ENCODE results near the gene CCDC191.
A peak's percentile ranks its signal among the peaks of the same experiment; 100 is the strongest.

Gene CCDC191

DNA sequence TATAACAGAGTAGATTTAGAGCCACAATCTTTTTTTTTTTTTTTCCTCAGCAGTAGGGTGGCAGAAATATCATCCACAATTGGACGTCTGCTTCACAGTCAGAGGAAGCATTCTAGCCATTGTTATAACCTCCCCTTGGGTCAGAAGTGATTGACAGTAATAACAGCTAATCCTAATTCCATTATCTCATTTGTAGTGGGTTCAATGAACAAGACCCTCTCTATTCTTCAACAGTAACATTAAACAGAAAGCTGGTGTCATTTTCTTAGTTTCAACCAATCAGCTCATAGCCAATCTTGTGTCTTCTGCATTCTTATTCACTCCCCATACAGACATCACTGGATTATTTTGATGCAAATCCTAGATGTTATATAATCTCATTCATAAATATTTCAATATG lies 44.8 kb upstream of the CCDC191 start:
- no peak for TF ChIP-seq RAD21 (IDR thresholded peaks at IDR 0.05; ENCODE audit: low read depth)

- TF ChIP-seq TEAD4 (IDR thresholded peaks at IDR 0.05) (no peak), EGR1 (IDR thresholded peaks at IDR 0.05) (no peak), USF1 (IDR thresholded peaks at IDR 0.05) (no peak), YY1 (IDR thresholded peaks at IDR 0.05; ENCODE audit: low read depth) (no peak), FOXM1 (IDR thresholded peaks at IDR 0.05; ENCODE audit: borderline replicate concordance, low read depth) (no peak), NFIC (IDR thresholded peaks at IDR 0.05) (no peak), ZBTB7A (IDR thresholded peaks at IDR 0.05; ENCODE audit: low read depth) (no peak), CREB1 (IDR thresholded peaks at IDR 0.05; ENCODE audit: low read depth) (no peak), MAX (IDR thresholded peaks at IDR 0.05) (no peak), TAF1 (IDR thresholded peaks at IDR 0.05; ENCODE audit: low read depth) (no peak), EP300 (IDR thresholded peaks at IDR 0.05; ENCODE audit: borderline replicate concordance) (no peak), CEBPB (IDR thresholded peaks at IDR 0.05) (no peak), TCF12 (IDR thresholded peaks at IDR 0.05; ENCODE audit: low read depth) (no peak), RAD21 (IDR thresholded peaks at IDR 0.05; ENCODE audit: low read depth) (no peak)
- TF ChIP-seq, protein P1, sequence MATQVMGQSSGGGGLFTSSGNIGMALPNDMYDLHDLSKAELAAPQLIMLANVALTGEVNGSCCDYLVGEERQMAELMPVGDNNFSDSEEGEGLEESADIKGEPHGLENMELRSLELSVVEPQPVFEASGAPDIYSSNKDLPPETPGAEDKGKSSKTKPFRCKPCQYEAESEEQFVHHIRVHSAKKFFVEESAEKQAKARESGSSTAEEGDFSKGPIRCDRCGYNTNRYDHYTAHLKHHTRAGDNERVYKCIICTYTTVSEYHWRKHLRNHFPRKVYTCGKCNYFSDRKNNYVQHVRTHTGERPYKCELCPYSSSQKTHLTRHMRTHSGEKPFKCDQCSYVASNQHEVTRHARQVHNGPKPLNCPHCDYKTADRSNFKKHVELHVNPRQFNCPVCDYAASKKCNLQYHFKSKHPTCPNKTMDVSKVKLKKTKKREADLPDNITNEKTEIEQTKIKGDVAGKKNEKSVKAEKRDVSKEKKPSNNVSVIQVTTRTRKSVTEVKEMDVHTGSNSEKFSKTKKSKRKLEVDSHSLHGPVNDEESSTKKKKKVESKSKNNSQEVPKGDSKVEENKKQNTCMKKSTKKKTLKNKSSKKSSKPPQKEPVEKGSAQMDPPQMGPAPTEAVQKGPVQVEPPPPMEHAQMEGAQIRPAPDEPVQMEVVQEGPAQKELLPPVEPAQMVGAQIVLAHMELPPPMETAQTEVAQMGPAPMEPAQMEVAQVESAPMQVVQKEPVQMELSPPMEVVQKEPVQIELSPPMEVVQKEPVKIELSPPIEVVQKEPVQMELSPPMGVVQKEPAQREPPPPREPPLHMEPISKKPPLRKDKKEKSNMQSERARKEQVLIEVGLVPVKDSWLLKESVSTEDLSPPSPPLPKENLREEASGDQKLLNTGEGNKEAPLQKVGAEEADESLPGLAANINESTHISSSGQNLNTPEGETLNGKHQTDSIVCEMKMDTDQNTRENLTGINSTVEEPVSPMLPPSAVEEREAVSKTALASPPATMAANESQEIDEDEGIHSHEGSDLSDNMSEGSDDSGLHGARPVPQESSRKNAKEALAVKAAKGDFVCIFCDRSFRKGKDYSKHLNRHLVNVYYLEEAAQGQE (IDR thresholded peaks at IDR 0.05; ENCODE audit: low read depth), result no peak
Observed at GRCh38 chr3:114095796-114096195, 39.5 kb upstream of the CCDC191 start.

- peak; percentile 83 for TF ChIP-seq NFIC (IDR thresholded peaks at IDR 0.05)
- TF ChIP-seq RAD21 (IDR thresholded peaks at IDR 0.05; ENCODE audit: low read depth), result no peak
Observed at GRCh38 chr3:114093596-114093995, 37.3 kb upstream of the CCDC191 start.

GRCh38 chr3:114093016-114093380 lies 36.7 kb upstream of the CCDC191 start:
- no peak for TF ChIP-seq TAF1 (IDR thresholded peaks at IDR 0.05; ENCODE audit: low read depth)

GRCh38 chr3:114092151-114093015 lies 36.1 kb upstream of the CCDC191 start:
- TF ChIP-seq TEAD4 (IDR thresholded peaks at IDR 0.05), result no peak
- TF ChIP-seq RAD21 (IDR thresholded peaks at IDR 0.05; ENCODE audit: low read depth), result no peak
- no peak for TF ChIP-seq MAX (IDR thresholded peaks at IDR 0.05)
- no peak for TF ChIP-seq EGR1 (IDR thresholded peaks at IDR 0.05)
- TF ChIP-seq CEBPB (IDR thresholded peaks at IDR 0.05), result no peak
- TF ChIP-seq TAF1 (IDR thresholded peaks at IDR 0.05; ENCODE audit: low read depth), result no peak
- no peak for TF ChIP-seq NFIC (IDR thresholded peaks at IDR 0.05)
- TF ChIP-seq FOXM1 (IDR thresholded peaks at IDR 0.05; ENCODE audit: borderline replicate concordance, low read depth), result no peak

GRCh38 chr3:114089675-114090074 lies 33.3 kb upstream of the CCDC191 start:
- TF ChIP-seq EGR1 (IDR thresholded peaks at IDR 0.05) (no peak), CEBPB (IDR thresholded peaks at IDR 0.05) (no peak), TEAD4 (IDR thresholded peaks at IDR 0.05) (no peak), NFIC (IDR thresholded peaks at IDR 0.05) (no peak), ZBTB7A (IDR thresholded peaks at IDR 0.05; ENCODE audit: low read depth) (no peak), TAF1 (IDR thresholded peaks at IDR 0.05; ENCODE audit: low read depth) (no peak), CREB1 (IDR thresholded peaks at IDR 0.05; ENCODE audit: low read depth) (no peak), RAD21 (IDR thresholded peaks at IDR 0.05; ENCODE audit: low read depth) (no peak), FOXM1 (IDR thresholded peaks at IDR 0.05; ENCODE audit: borderline replicate concordance, low read depth) (no peak), USF1 (IDR thresholded peaks at IDR 0.05) (no peak), TCF12 (IDR thresholded peaks at IDR 0.05; ENCODE audit: low read depth) (no peak)
- TF ChIP-seq, protein P1 (IDR thresholded peaks at IDR 0.05; ENCODE audit: low read depth), result no peak

GRCh38 chr3:114086356-114086755 lies 30.0 kb upstream of the CCDC191 start:
- TF ChIP-seq, protein P1 (IDR thresholded peaks at IDR 0.05; ENCODE audit: low read depth), result no peak
- TF ChIP-seq RAD21 (IDR thresholded peaks at IDR 0.05; ENCODE audit: low read depth) (no peak), CEBPB (IDR thresholded peaks at IDR 0.05) (no peak), CREB1 (IDR thresholded peaks at IDR 0.05; ENCODE audit: low read depth) (no peak), USF1 (IDR thresholded peaks at IDR 0.05) (no peak), EP300 (IDR thresholded peaks at IDR 0.05; ENCODE audit: borderline replicate concordance) (no peak), TEAD4 (IDR thresholded peaks at IDR 0.05) (no peak), NFIC (IDR thresholded peaks at IDR 0.05) (no peak), MAX (IDR thresholded peaks at IDR 0.05) (no peak), TAF1 (IDR thresholded peaks at IDR 0.05; ENCODE audit: low read depth) (no peak), ZBTB7A (IDR thresholded peaks at IDR 0.05; ENCODE audit: low read depth) (no peak), YY1 (IDR thresholded peaks at IDR 0.05; ENCODE audit: low read depth) (no peak), FOXM1 (IDR thresholded peaks at IDR 0.05; ENCODE audit: borderline replicate concordance, low read depth) (no peak), TCF12 (IDR thresholded peaks at IDR 0.05; ENCODE audit: low read depth) (no peak), EGR1 (IDR thresholded peaks at IDR 0.05) (no peak)

Data from Ishikawa (cell line).